K562 (cell line): ENCODE data around the gene SCYL1. TPM values are rescaled to one million over a fixed set of nuclear protein-coding genes. Genes with fewer than 3 reads are reported as not detected.

Experiments
- ATF7 ChIP-seq: fragments of 450-650 bp; IDR thresholded peaks from 2 replicates; pipeline ENCODE4 v1.7.1; 2014; ENCODE audit warnings: mild to moderate bottlenecking, moderate library complexity
- CREBBP ChIP-seq: IDR thresholded peaks from one replicate; pipeline ENCODE4 v1.6.1; 2012; ENCODE audit warnings: low read depth, mild to moderate bottlenecking, control low read depth, inconsistent platforms, low read length
- HNRNPL ChIP-seq: fragments of 200-400 bp; formaldehyde crosslinking; IDR thresholded peaks from 2 replicates; pipeline ENCODE4 v1.6.1; 2017; ENCODE audit warnings: low read depth, mild to moderate bottlenecking, low read length
- MECOM ChIP-seq: fragments of 250-450 bp; sonication (Bioruptor Pico); IDR thresholded peaks from 2 replicates; pipeline ENCODE4 v1.8.0; 2022; ENCODE audit warnings: inconsistent platforms
- MYBL2 ChIP-seq, 2 experiments: fragments of 450-650 bp in 1 of 2; sonication (generic) in 1 of 2; formaldehyde crosslinking in 1 of 2; IDR thresholded peaks; 2 replicates each; pipeline versions ENCODE4 v1.6.1 to v1.8.1; 2017 to 2022; ENCODE audit warnings: borderline replicate concordance in 1 of 2, inconsistent platforms in 1 of 2, low read depth in 1 of 2, mild to moderate bottlenecking in 1 of 2, missing genetic modification reagents in 1 of 2, moderate library complexity in 1 of 2
- MYC ChIP-seq, 2 experiments: fragments of 250-450 bp in 1 of 2; sonication (Bioruptor Pico) in 1 of 2; IDR thresholded peaks; 2 replicates each; pipeline versions ENCODE4 v1.5.1 to v1.6.1; 2012 to 2021; ENCODE audit warnings: low read depth in 2 of 2, borderline replicate concordance in 1 of 2, improper control_type of control experiment in 1 of 2, low read length in 1 of 2, mild to moderate bottlenecking in 1 of 2, moderate library complexity in 1 of 2
- NR2C1 ChIP-seq, 2 experiments: fragments of 450-650 bp; IDR thresholded peaks; 2 replicates each; pipeline ENCODE4 v1.6.1; 2017; ENCODE audit warnings: mild to moderate bottlenecking in 2 of 2, antibody characterized with exemption in 1 of 2, inconsistent platforms in 1 of 2, missing compliant biosample characterization in 1 of 2, missing genetic modification characterization in 1 of 2
- PCBP2 ChIP-seq: fragments of 200-400 bp; formaldehyde crosslinking; IDR thresholded peaks from 2 replicates; pipeline ENCODE4 v1.6.1; 2018; ENCODE audit warnings: low read length, low read depth, mild to moderate bottlenecking, moderate library complexity; ENCODE audit not compliant: poor library complexity, severe bottlenecking
- PURB ChIP-seq: sonication (generic); formaldehyde crosslinking; IDR thresholded peaks from 2 replicates; pipeline ENCODE4 v1.9.0; 2021; ENCODE audit warnings: low read depth, mild to moderate bottlenecking, missing genetic modification reagents
- RBM39 ChIP-seq: fragments of 200-400 bp; formaldehyde crosslinking; optimal IDR thresholded peaks from 2 replicates; pipeline ENCODE3; 2018; ENCODE audit warnings: low read depth, low read length
- RFX5 ChIP-seq: IDR thresholded peaks from 2 replicates; pipeline ENCODE4 v1.6.1; 2011; ENCODE audit warnings: low read depth, mild to moderate bottlenecking, improper control_type of control experiment, low read length
- TEAD4 ChIP-seq, 2 experiments: sonication (generic) in 1 of 2; formaldehyde crosslinking in 1 of 2; IDR thresholded peaks; 2 replicates each; pipeline versions ENCODE4 v1.6.1 to v1.8.0; 2012 to 2022; ENCODE audit warnings: borderline replicate concordance in 1 of 2, inconsistent platforms in 1 of 2, low read length in 1 of 2, mild to moderate bottlenecking in 1 of 2, missing genetic modification reagents in 1 of 2
- TSC22D4 ChIP-seq: fragments of 450-650 bp; IDR thresholded peaks from 2 replicates; pipeline ENCODE4 v1.6.1; 2016; ENCODE audit warnings: missing genetic modification characterization, missing biosample characterization, control low read depth
- ZHX1 ChIP-seq: fragments of 150-350 bp; conservative IDR thresholded peaks from 2 replicates; pipeline ENCODE4 v1.6.1; 2014; ENCODE audit warnings: low read length
- ZNF133 ChIP-seq: fragments of 250-450 bp; sonication (Bioruptor Pico); IDR thresholded peaks from 2 replicates; pipeline ENCODE4 v1.4.0; 2020; ENCODE audit warnings: mild to moderate bottlenecking
- ZNF165 ChIP-seq: fragments of 250-450 bp; sonication (Bioruptor Pico); IDR thresholded peaks from 2 replicates; pipeline ENCODE4 v1.4.0; 2020; ENCODE audit warnings: borderline replicate concordance
- ZNF347 ChIP-seq: fragments of 450-650 bp; formaldehyde crosslinking; IDR thresholded peaks from 2 replicates; pipeline ENCODE4 v1.4.0; 2020; ENCODE audit warnings: low read depth, mild to moderate bottlenecking, moderate library complexity
- ZNF354B ChIP-seq: fragments of 250-450 bp; sonication (Bioruptor Pico); IDR thresholded peaks from 2 replicates; pipeline ENCODE4 v1.4.0; 2020
- ZNF41 ChIP-seq: fragments of 250-450 bp; sonication (Bioruptor Pico); conservative IDR thresholded peaks from 2 replicates; pipeline ENCODE4 v1.4.0; 2020; ENCODE audit warnings: mild to moderate bottlenecking
- ZNF511 ChIP-seq: sonication (generic); formaldehyde crosslinking; IDR thresholded peaks from 2 replicates; pipeline ENCODE4 v1.8.0; 2022; ENCODE audit warnings: mild to moderate bottlenecking, missing genetic modification reagents
- ZNF551 ChIP-seq: fragments of 250-450 bp; sonication (Bioruptor Pico); IDR thresholded peaks from 2 replicates; pipeline ENCODE4 v1.5.0; 2021; ENCODE audit warnings: mild to moderate bottlenecking, moderate library complexity
- polyA plus RNA-seq, 8 experiments: library from polyadenylated mRNA; depleted of rRNA in 4 of 8; stranded (reverse) in 5 of 8; unstranded in 3 of 8; fragments of >200 nt; fragmentation: Nextera tagmentation in 2 of 8; fragmentation: Illumina TruSeq in 1 of 8; extraction: Ambion mirVana in 2 of 8; extraction: Trizol in 1 of 8; gene quantifications; 2 replicates each; pipeline versions ENCODE4 v1.2.1 to v1.2.3, GENCODE V29; 2011 to 2014; ENCODE audit warnings: inconsistent platforms in 1 of 8, missing spikeins in 1 of 8
- total RNA-seq, 7 experiments: library from RNA; depleted of rRNA in 6 of 7; stranded (reverse); fragments of >200 nt in 6 of 7; fragmentation: Illumina TruSeq in 2 of 7; extraction: Trizol in 2 of 7; gene quantifications; 2 replicates each; pipeline versions ENCODE4 v1.2.1 to v1.2.3, GENCODE V29; 2011 to 2021; ENCODE audit warnings: low replicate concordance in 1 of 7

The SCYL1 gene
- total and polyA plus RNA-seq, 9 of the 15 experiments (the other 6 are each of a cell fraction or from before 2014, with no cell fraction given), result 1.9 to 145 (median 57.6) TPM

GRCh38 chr11:65500387-65501185, 24.3 kb upstream of the SCYL1 start (continued):
- TF ChIP-seq ZNF511 (CRISPR knock-in tag), result peak; percentile 85
- no peak for TF ChIP-seq PCBP2
- no peak for TF ChIP-seq PURB (CRISPR knock-in tag)
- TF ChIP-seq NR2C1 (IDR thresholded peaks at IDR 0.05), result no peak
- TF ChIP-seq NR2C1 (tag; IDR thresholded peaks at IDR 0.05), result no peak
- TF ChIP-seq MYC (IDR thresholded peaks at IDR 0.05; ENCODE audit: low read depth, low read length), result no peak
- 0 out of 2 replicates have a peak, but pooled peaks have one; percentile 21 for TF ChIP-seq MYC (CRISPR knock-in tag; IDR thresholded peaks at IDR 0.05; ENCODE audit: borderline replicate concordance, low read depth)
- TF ChIP-seq TEAD4 (IDR thresholded peaks at IDR 0.05; ENCODE audit: low read length), result no peak
- no peak for TF ChIP-seq TEAD4 (CRISPR knock-in tag; IDR thresholded peaks at IDR 0.05; ENCODE audit: borderline replicate concordance)
- no peak for TF ChIP-seq ATF7
- TF ChIP-seq MECOM (CRISPR knock-in tag), result no peak
- peak; percentile 12 for TF ChIP-seq ZNF551 (CRISPR knock-in tag)
- peak; percentile 20 for TF ChIP-seq ZNF354B (CRISPR knock-in tag)
- TF ChIP-seq ZNF347 (CRISPR knock-in tag), result no peak
- no peak for TF ChIP-seq CREBBP
- TF ChIP-seq HNRNPL, result peak; percentile 97
- TF ChIP-seq RFX5, result no peak
- no peak for TF ChIP-seq ZNF165 (CRISPR knock-in tag)
- no peak for TF ChIP-seq MYBL2 (IDR thresholded peaks at IDR 0.05; ENCODE audit: low read depth)
- TF ChIP-seq MYBL2 (CRISPR knock-in tag; IDR thresholded peaks at IDR 0.05; ENCODE audit: borderline replicate concordance), result no peak
- TF ChIP-seq ZNF133, result no peak
- TF ChIP-seq ZNF41, result peak; percentile 68
- 0 out of 2 replicates have a peak, but pooled peaks have one; percentile 64 for TF ChIP-seq ZHX1
- TF ChIP-seq TSC22D4, result no peak
- peak; percentile 64 for TF ChIP-seq RBM39
